OCI-LY7 (cell line): ENCODE data around the gene RPAIN. TPM values are rescaled to one million over a fixed set of nuclear protein-coding genes. Genes with fewer than 3 reads are reported as not detected.
A peak's percentile ranks its signal among the peaks of the same experiment; 100 is the strongest.

ENCODE experiments used
- BruUV-seq: library from RNA; stranded (reverse); fragments of 400-500 nt; replicated peaks from 2 replicates; lab custom pipeline; 2021; lab: Mats Ljungman, UMichigan
- CTCF ChIA-PET: fragments of 300-600 bp; sonication (Branson Sonifier 250); formaldehyde crosslinking; loops from one replicate; lab custom pipeline; 2022; ENCODE audit warnings: antibody characterized with exemption; ENCODE audit not compliant: unreplicated experiment; lab: Charles Lee
- POLR2A ChIA-PET: fragments of 300-600 bp; sonication (Branson Sonifier 250); formaldehyde crosslinking; loops from one replicate; lab custom pipeline; 2022; ENCODE audit warnings: antibody characterized with exemption; lab: Charles Lee
- DNase-seq: peaks from one replicate; pipeline ENCODE4 v3.0.0-alpha.2; 2015; ENCODE audit warnings: low spot score
- H2AFZ ChIP-seq: fragments of 200-600 bp; sonication (generic), shearing (Covaris generic); 2 replicates; pipeline ENCODE4 v1.6.1; 2014; ENCODE audit warnings: mild to moderate bottlenecking, antibody characterized with exemption, low read length, moderate library complexity
- H3K27ac ChIP-seq: fragments of 200-600 bp; sonication (generic); 2 replicates; pipeline ENCODE4 v1.5.1; 2014; ENCODE audit warnings: mixed run types, low read depth, mild to moderate bottlenecking, moderate library complexity, low read length, inconsistent platforms; ENCODE audit not compliant: poor library complexity, severe bottlenecking
- H3K36me3 ChIP-seq: fragments of 200-600 bp; sonication (generic); 2 replicates; pipeline ENCODE4 v1.6.1; 2014; ENCODE audit warnings: mild to moderate bottlenecking, antibody characterized with exemption, low read length, moderate library complexity, mixed read lengths; ENCODE audit not compliant: insufficient read depth
- H3K4me1 ChIP-seq: fragments of 200-600 bp; sonication (generic); 2 replicates; pipeline ENCODE4 v1.5.1; 2014; ENCODE audit warnings: mild to moderate bottlenecking, low read length; ENCODE audit not compliant: insufficient read depth, poor library complexity, severe bottlenecking
- H3K4me2 ChIP-seq: fragments of 200-600 bp; sonication (generic); 2 replicates; pipeline ENCODE4 v1.6.1; 2014; ENCODE audit warnings: mild to moderate bottlenecking, low read length
- H3K4me3 ChIP-seq: fragments of 200-600 bp; sonication (generic); 2 replicates; pipeline ENCODE4 v1.5.1; 2014; ENCODE audit warnings: mild to moderate bottlenecking, low read depth, low read length; ENCODE audit not compliant: poor library complexity, severe bottlenecking
- H3K79me2 ChIP-seq: fragments of 200-600 bp; sonication (generic); 2 replicates; pipeline ENCODE4 v1.6.1; 2016; ENCODE audit warnings: low read depth, mild to moderate bottlenecking, low read length, moderate library complexity, mixed read lengths; ENCODE audit not compliant: insufficient read depth
- H3K9me2 ChIP-seq: fragments of 200-600 bp; sonication (generic); 2 replicates; pipeline ENCODE4 v1.6.1; 2016; ENCODE audit warnings: mild to moderate bottlenecking, low read length, mixed read lengths; ENCODE audit not compliant: insufficient read depth
- H3K9me3 ChIP-seq: fragments of 200-600 bp; sonication (generic); 2 replicates; pipeline ENCODE4 v1.6.1; 2014; ENCODE audit warnings: mild to moderate bottlenecking, mixed run types, low read length, mixed read lengths
- H4K20me1 ChIP-seq: fragments of 200-600 bp; sonication (generic); 2 replicates; pipeline ENCODE4 v1.6.1; 2014; ENCODE audit warnings: mild to moderate bottlenecking, antibody characterized with exemption, low read length, moderate library complexity, mixed read lengths; ENCODE audit not compliant: insufficient read depth
- CTCF ChIP-seq: fragments of 200-600 bp; sonication (generic); conservative IDR thresholded peaks from 2 replicates; pipeline ENCODE4 v1.5.1; 2014; ENCODE audit warnings: mild to moderate bottlenecking, antibody characterized with exemption, low read length, moderate library complexity, mixed read lengths
- EZH2phosphoT487 ChIP-seq: fragments of 200-600 bp; sonication (generic); IDR thresholded peaks from 2 replicates; pipeline ENCODE4 v1.6.1; 2018; ENCODE audit warnings: low read depth, borderline replicate concordance, mild to moderate bottlenecking, mixed run types, antibody characterized with exemption, low read length, moderate library complexity, mixed read lengths
- intact Hi-C: fragments of 100-400 bp; cut with micrococcal nuclease; formaldehyde crosslinking; loops from one replicate; pipeline ENCODE4 v1.10.0; 2022; ENCODE audit not compliant: unreplicated experiment
- total RNA-seq, 2 experiments: library from RNA; depleted of rRNA in 1 of 2; stranded (reverse); fragments of >200 nt in 1 of 2; shearing (Covaris generic) in 1 of 2; gene quantifications; 2 replicates each; pipeline ENCODE4 v1.2.3, GENCODE V29; 2014 to 2022

The RPAIN gene
- total RNA-seq, 2 experiments from 2014 or later = 88.9 to 99.6 TPM

GRCh38 chr17:5399767-5400166, 20.2 kb upstream of the RPAIN start:
- TSS peak; percentile 5 for BruUV-seq
- peaks cover 98% of the 10 kb centered on the region for H3K36me3 ChIP-seq
- H3K79me2 ChIP-seq = peaks cover 11% of the 10 kb centered on the region; the same call in 1 of the 2 replicates
- H3K4me3 ChIP-seq = no peak overlapping the region
- intact Hi-C loops = no loop called here
- no peaks in the 10 kb centered on the region for H3K9me2 ChIP-seq
- ChIA-PET CTCF (no interaction called here), POLR2A (no interaction called here)
- DNase-seq = no peak
- no peak for TF ChIP-seq EZH2phosphoT487
- no peak for TF ChIP-seq CTCF
- H3K4me2 ChIP-seq = no peak overlapping the region
- H4K20me1 ChIP-seq = no peaks in the 10 kb centered on the region
- H3K27ac ChIP-seq = no peak overlapping the region
- H3K9me3 ChIP-seq = 0 out of 2 replicates have a peak, but pooled peaks cover 4% of the 10 kb centered on the region
- no peaks in the 10 kb centered on the region for H3K4me1 ChIP-seq
- no peak overlapping the region for H2AFZ ChIP-seq

GRCh38 chr17:5405400-5405799, 14.6 kb upstream of the RPAIN start:
- CTCF ChIA-PET = no interaction called here
- no peak for DNase-seq
- POLR2A ChIA-PET = interaction anchor here (1.1 kb wide), 1 partner anchor 12 kb away, joined by 6 read pairs; no protein-coding TSS in a partner anchor

More at GRCh38 chr17:5405400-5405799, 14.6 kb upstream of the RPAIN start:
- H3K9me2 ChIP-seq = no peaks in the 10 kb centered on the region
- no peaks in the 10 kb centered on the region for H3K4me1 ChIP-seq
- H2AFZ ChIP-seq = no peak overlapping the region
- BruUV-seq = TSS peak; percentile 2
- no peak overlapping the region for H3K27ac ChIP-seq
- H4K20me1 ChIP-seq = 0 out of 2 replicates have a peak, but pooled peaks cover 2% of the 10 kb centered on the region
- no peak overlapping the region for H3K4me2 ChIP-seq
- H3K9me3 ChIP-seq = no peaks in the 10 kb centered on the region
- no peak overlapping the region for H3K4me3 ChIP-seq
- peaks cover 97% of the 10 kb centered on the region for H3K36me3 ChIP-seq
- intact Hi-C loops = no loop called here
- 0 out of 2 replicates have a peak, but pooled peaks cover 10% of the 10 kb centered on the region for H3K79me2 ChIP-seq
- TF ChIP-seq CTCF (no peak), EZH2phosphoT487 (no peak)
